Measurements from ENCODE around the gene FAM107B. TPM values are rescaled to one million over a fixed set of nuclear protein-coding genes. Genes with fewer than 3 reads are reported as not detected.

FAM107B gene
- total and polyA plus RNA-seq, 8 donors = 22.6 to 105 (median 54.5) TPM

- intact Hi-C loops (cut with DNase I) = no loop called here
- DNase-seq (no peak), ATAC-seq (no peak), FAIRE-seq (no peak)
- WGBS, 2 donors = 93 to 95% methylated on average over 3 of the region's 3 CpGs
- Histone ChIP-seq H3K9me3 (no peaks in the 10 kb centered on the region), H3K4me3 (no peak overlapping the region), H3K36me3 (no peaks in the 10 kb centered on the region), H3K27me3 (no peaks in the 10 kb centered on the region), H3K4me1 (peaks cover 21 to 28% (median 27%) of the 10 kb centered on the region in 3 donors), H3K27ac (no peak overlapping the region)
- no peak for TF ChIP-seq CTCF (IDR thresholded peaks at IDR 0.05)
Measured at GRCh38 chr10:14654821-14655382, 119.8 kb downstream of the FAM107B start.

- peak overlapping the region; percentile 65 to 84 (median 78) for H3K27ac ChIP-seq
Measured at GRCh38 chr10:14653271-14654161, 121.2 kb downstream of the FAM107B start.

GRCh38 chr10:14652816-14653215 lies 121.9 kb downstream of the FAM107B start:
- TF ChIP-seq CTCF (IDR thresholded peaks at IDR 0.05) = no peak
- Histone ChIP-seq H3K4me3 (no peak overlapping the region), H3K4me1 (peaks cover 21 to 27% (median 26%) of the 10 kb centered on the region in 3 donors), H3K9me3 (no peaks in the 10 kb centered on the region), H3K27ac (peak overlapping the region; percentile 65 to 84 (median 78)), H3K36me3 (no peaks in the 10 kb centered on the region), H3K27me3 (no peaks in the 10 kb centered on the region)
- ATAC-seq = peak in 3 of 4 donors; percentile 5 to 45 (median 34)
- no peak for DNase-seq
- no peak for FAIRE-seq
- intact Hi-C loops (cut with DNase I) = no loop called here
- 45 to 49% methylated on average over 5 of the region's 5 CpGs for WGBS, 2 donors

More at GRCh38 chr10:14653271-14654161, 121.2 kb downstream of the FAM107B start:
- Histone ChIP-seq H3K36me3 (no peaks in the 10 kb centered on the region), H3K4me3 (no peak overlapping the region), H3K27me3 (no peaks in the 10 kb centered on the region), H3K4me1 (peaks cover 21 to 27% (median 26%) of the 10 kb centered on the region in 3 donors), H3K9me3 (no peaks in the 10 kb centered on the region)
- no peak for TF ChIP-seq CTCF (IDR thresholded peaks at IDR 0.05)
- ATAC-seq (peak; percentile 89 to 93 (median 90)), DNase-seq (peak in 4 of 6 donors; percentile 35 to 60 (median 51)), FAIRE-seq (no peak)
- intact Hi-C loops (cut with DNase I) = no loop called here
- 8 to 11% methylated on average over 8 of the region's 8 CpGs for WGBS, 2 donors

- intact Hi-C loops (cut with DNase I) = no loop called here
- Histone ChIP-seq H3K9me3 (no peaks in the 10 kb centered on the region), H3K27me3 (no peaks in the 10 kb centered on the region), H3K4me3 (no peak overlapping the region), H3K4me1 (peaks cover 21 to 27% (median 26%) of the 10 kb centered on the region in 3 donors), H3K36me3 (no peaks in the 10 kb centered on the region), H3K27ac (peak overlapping the region in 2 of 4 donors; percentile 78 to 84)
- FAIRE-seq = no peak
- no peak for TF ChIP-seq CTCF (IDR thresholded peaks at IDR 0.05)
- ATAC-seq = no peak
- WGBS, 2 donors = 92 to 94% methylated on average over 3 of the region's 3 CpGs
- no peak for DNase-seq
Measured at GRCh38 chr10:14652067-14652466, 122.6 kb downstream of the FAM107B start.

All from pancreas (tissue), 10 donors.